Measurements from ENCODE around the gene GRIN1.

GRCh38 chr9:137147091-137147792 is 8.3 kb downstream of the GRIN1 start:
- TF ChIP-seq CTCF (IDR thresholded peaks at IDR 0.05) (no peak), EZH2 (IDR thresholded peaks at IDR 0.05) (no peak)
